ENCODE measurements around the gene ARHGEF19.
A peak's percentile ranks its signal among the peaks of the same experiment; 100 is the strongest.
"Not testable (repeated sequence)": the region's sequence is repeated elsewhere in the genome, so short reads cannot be mapped to it uniquely, and the experiment has no call there.

ARHGEF19 gene

GRCh38 chr1:16243936-16244649, 31.6 kb upstream of the ARHGEF19 start:
- DNase-seq = peak; percentile 75

- DNase-seq = no peak
Observed at GRCh38 chr1:16243215-16243610, 30.8 kb upstream of the ARHGEF19 start.

GRCh38 chr1:16242556-16243214, 30.2 kb upstream of the ARHGEF19 start:
- no peak for DNase-seq

- DNase-seq = no peak
Observed at GRCh38 chr1:16241221-16241708, 28.8 kb upstream of the ARHGEF19 start.

- DNase-seq = no peak
Observed at GRCh38 chr1:16239972-16240491, 27.6 kb upstream of the ARHGEF19 start.

- no peak for DNase-seq
Observed at GRCh38 chr1:16237343-16237830, 24.9 kb upstream of the ARHGEF19 start.

- DNase-seq = peak; percentile 74
Observed at GRCh38 chr1:16236511-16237342, 24.3 kb upstream of the ARHGEF19 start, which contains the start of gene CPLANE2. Gene CPLANE2 (minus strand): TSS chr1:16237183. CDS start chr1:16236742, 441 bp downstream.

GRCh38 chr1:16235944-16236510, 23.6 kb upstream of the ARHGEF19 start:
- DNase-seq = peak; percentile 56

- DNase-seq = no peak
Observed at GRCh38 chr1:16235347-16235746, 22.9 kb upstream of the ARHGEF19 start.

- no peak for DNase-seq
Observed at GRCh38 chr1:16233431-16233830, 21.0 kb upstream of the ARHGEF19 start.

GRCh38 chr1:16232316-16232710, 19.9 kb upstream of the ARHGEF19 start:
- no peak for DNase-seq

- DNase-seq = no peak
Observed at GRCh38 chr1:16231331-16232315, 19.2 kb upstream of the ARHGEF19 start.

- DNase-seq = no peak
Observed at GRCh38 chr1:16230744-16231143, 18.3 kb upstream of the ARHGEF19 start.

- DNase-seq = no peak
Observed at GRCh38 chr1:16229976-16230740, 17.7 kb upstream of the ARHGEF19 start.

GRCh38 chr1:16226490-16227179, 14.2 kb upstream of the ARHGEF19 start:
- no peak for DNase-seq

- DNase-seq = no peak
Observed at GRCh38 chr1:16226129-16226489, 13.7 kb upstream of the ARHGEF19 start.

- DNase-seq = no peak
Observed at GRCh38 chr1:16224472-16224871, 12.0 kb upstream of the ARHGEF19 start.

GRCh38 chr1:16222716-16223115, 10.3 kb upstream of the ARHGEF19 start:
- DNase-seq = not testable (repeated sequence)

- no peak for DNase-seq
Observed at GRCh38 chr1:16221499-16221898, 9.0 kb upstream of the ARHGEF19 start.

- DNase-seq = no peak
Observed at GRCh38 chr1:16219968-16220500, 7.6 kb upstream of the ARHGEF19 start.
